Breast epithelium (tissue), 3 donors: ENCODE measurements around the gene CLASP1.

Experiments
- CTCF ChIP-seq, 3 donors: fragments of 450-650 bp; IDR thresholded peaks; one replicate each; pipeline ENCODE4 v1.5.1; 2016 to 2017; ENCODE audit warnings: antibody characterized with exemption in 3 of 3, mild to moderate bottlenecking in 3 of 3, moderate library complexity in 3 of 3
- POLR2A ChIP-seq: fragments of 450-650 bp; IDR thresholded peaks from one replicate; pipeline ENCODE4 v1.6.1; 2016; ENCODE audit warnings: antibody characterized with exemption, mild to moderate bottlenecking, moderate library complexity

GRCh38 chr2:121309323-121309722 is 339.9 kb downstream of the CLASP1 start:
- no peak for TF ChIP-seq POLR2A
- no peak for TF ChIP-seq CTCF (IDR thresholded peaks at IDR 0.05)
